ENCODE data around the gene ABCA2.

Gene ABCA2

GRCh38 chr9:137027369-137028262 is at the start of gene ABCA2:
Gene ABCA2, minus strand, starts transcription at chr9:137028237. Its CDS starts 97 bp downstream, at chr9:137028140.
- DNase-seq, result no peak

GRCh38 chr9:137077010-137077747 is 49.1 kb upstream of the ABCA2 start, which contains the start of gene UAP1L1:
Gene UAP1L1, plus strand, starts transcription at chr9:137077517. Its CDS starts 16 bp downstream, at chr9:137077533.
- no peak for DNase-seq

- DNase-seq, result no peak
Observed at GRCh38 chr9:137076636-137077009, 48.6 kb upstream of the ABCA2 start.

- DNase-seq, result no peak
Observed at GRCh38 chr9:137075275-137075775, 47.3 kb upstream of the ABCA2 start.

- DNase-seq, result no peak
Observed at GRCh38 chr9:137074657-137075274, 46.7 kb upstream of the ABCA2 start.

GRCh38 chr9:137073992-137074399 is 46.0 kb upstream of the ABCA2 start:
- no peak for DNase-seq

GRCh38 chr9:137071282-137071681 is 43.2 kb upstream of the ABCA2 start:
- DNase-seq, result no peak

- no peak for DNase-seq
Observed at GRCh38 chr9:137070906-137071275, 42.9 kb upstream of the ABCA2 start.

- DNase-seq, result peak; percentile 54
Observed at GRCh38 chr9:137070201-137070905, 42.3 kb upstream of the ABCA2 start, which contains the start of gene SAPCD2. Gene SAPCD2, minus strand, starts transcription at chr9:137070557. Its CDS starts 97 bp downstream, at chr9:137070460.

- no peak for DNase-seq
Observed at GRCh38 chr9:137069508-137070091, 41.6 kb upstream of the ABCA2 start.

- no peak for DNase-seq
Observed at GRCh38 chr9:137068539-137069507, 40.8 kb upstream of the ABCA2 start.

- DNase-seq, result peak; percentile 27
Observed at GRCh38 chr9:137067860-137068538, 40.0 kb upstream of the ABCA2 start.

- no peak for DNase-seq
Observed at GRCh38 chr9:137066096-137066861, 38.2 kb upstream of the ABCA2 start.

GRCh38 chr9:137065336-137065967 is 37.4 kb upstream of the ABCA2 start:
- no peak for DNase-seq

GRCh38 chr9:137064880-137065164 is 36.8 kb upstream of the ABCA2 start:
- no peak for DNase-seq

GRCh38 chr9:137064027-137064879 is 36.2 kb upstream of the ABCA2 start:
- peak; percentile 16 for DNase-seq

GRCh38 chr9:137063311-137064026 is 35.4 kb upstream of the ABCA2 start:
- no peak for DNase-seq

All from SHP77 treated with DMSO at 0.1 percent for 48 hours (cell line).